Chondrocyte (in vitro differentiated cells): ENCODE data around the gene C6orf47. TPM values are rescaled to one million over a fixed set of nuclear protein-coding genes. Genes with fewer than 3 reads are reported as not detected.

Source experiments
- DNase-seq: peaks from one replicate; pipeline ENCODE4 v3.0.0; 2021; ENCODE audit warnings: mixed read lengths, low spot score
- H3K27ac Mint-ChIP-seq: one replicate; pipeline ENCODE4 v1.8.0; 2021; ENCODE audit warnings: mild to moderate bottlenecking, moderate library complexity, mixed read lengths; ENCODE audit not compliant: unreplicated experiment
- H3K27me3 Mint-ChIP-seq: 2 replicates; pipeline ENCODE4 v1.8.0; 2021; ENCODE audit warnings: low read depth, mixed read lengths
- H3K36me3 Mint-ChIP-seq: 2 replicates; pipeline ENCODE4 v1.8.0; 2021; ENCODE audit warnings: low read depth, mixed read lengths
- H3K4me1 Mint-ChIP-seq: 2 replicates; pipeline ENCODE4 v1.8.0; 2021; ENCODE audit warnings: low read depth, mild to moderate bottlenecking, mixed read lengths
- H3K4me3 Mint-ChIP-seq: one replicate; pipeline ENCODE4 v1.8.0; 2021; ENCODE audit warnings: mild to moderate bottlenecking, moderate library complexity, mixed read lengths; ENCODE audit not compliant: unreplicated experiment
- H3K9me3 Mint-ChIP-seq: 2 replicates; pipeline ENCODE4 v1.8.0; 2021; ENCODE audit warnings: low read depth, mixed read lengths
- CTCF ChIP-seq: fragments of 200-600 bp; sonication (generic); IDR thresholded peaks from 2 replicates; pipeline ENCODE4 v1.5.0; 2021; ENCODE audit warnings: antibody characterized with exemption, mild to moderate bottlenecking, moderate library complexity
- total RNA-seq: library from RNA; stranded (reverse); gene quantifications from 3 replicates; pipeline ENCODE4 v1.2.1, GENCODE V29; 2021

C6orf47 gene
- total RNA-seq, 1 donor from 2014 or later: 19.1 TPM

- no peaks in the 10 kb centered on the region for H3K4me1 Mint-ChIP-seq
- no peaks in the 10 kb centered on the region for H3K9me3 Mint-ChIP-seq
- H3K4me3 Mint-ChIP-seq: no peak overlapping the region
- TF ChIP-seq CTCF: no peak
- no peak for DNase-seq
- peaks cover 52% of the 10 kb centered on the region for H3K36me3 Mint-ChIP-seq
- no peaks in the 10 kb centered on the region for H3K27me3 Mint-ChIP-seq
- H3K27ac Mint-ChIP-seq: peak overlapping the region; percentile 60
Measured at GRCh38 chr6:31631209-31631608, 29.4 kb downstream of the C6orf47 start.

- Mint-ChIP-seq H3K9me3 (no peaks in the 10 kb centered on the region), H3K4me3 (no peak overlapping the region), H3K27me3 (no peaks in the 10 kb centered on the region), H3K4me1 (no peaks in the 10 kb centered on the region), H3K36me3 (peaks cover 54% of the 10 kb centered on the region), H3K27ac (no peak overlapping the region)
- DNase-seq: no peak
- no peak for TF ChIP-seq CTCF
Measured at GRCh38 chr6:31630177-31630934, 30.2 kb downstream of the C6orf47 start.

GRCh38 chr6:31629014-31629413 is 31.6 kb downstream of the C6orf47 start:
- no peaks in the 10 kb centered on the region for H3K4me1 Mint-ChIP-seq
- H3K27ac Mint-ChIP-seq: peak overlapping the region; percentile 83
- TF ChIP-seq CTCF: no peak

GRCh38 chr6:31627690-31628287 is 32.8 kb downstream of the C6orf47 start:
- peaks cover 7% of the 10 kb centered on the region for H3K4me1 Mint-ChIP-seq
- peak overlapping the region; percentile 49 for H3K27ac Mint-ChIP-seq
- peaks cover 58% of the 10 kb centered on the region for H3K36me3 Mint-ChIP-seq
- no peak for TF ChIP-seq CTCF
- H3K4me3 Mint-ChIP-seq: no peak overlapping the region
- DNase-seq: no peak
- no peaks in the 10 kb centered on the region for H3K9me3 Mint-ChIP-seq
- H3K27me3 Mint-ChIP-seq: no peaks in the 10 kb centered on the region

More at GRCh38 chr6:31629014-31629413, 31.6 kb downstream of the C6orf47 start:
- Mint-ChIP-seq H3K4me3 (no peak overlapping the region), H3K9me3 (no peaks in the 10 kb centered on the region), H3K27me3 (no peaks in the 10 kb centered on the region), H3K36me3 (peaks cover 57% of the 10 kb centered on the region)
- DNase-seq: no peak

GRCh38 chr6:31626952-31627351 is 33.6 kb downstream of the C6orf47 start:
- Mint-ChIP-seq H3K27me3 (no peaks in the 10 kb centered on the region), H3K27ac (no peak overlapping the region), H3K36me3 (peaks cover 58% of the 10 kb centered on the region), H3K4me3 (no peak overlapping the region), H3K4me1 (peaks cover 15% of the 10 kb centered on the region), H3K9me3 (no peaks in the 10 kb centered on the region)
- TF ChIP-seq CTCF: no peak
- DNase-seq: no peak
